Liver (tissue), 9 donors: ENCODE results near the gene ARHGEF25. TPM values are rescaled to one million over a fixed set of nuclear protein-coding genes. Genes with fewer than 3 reads are reported as not detected.

Experiments used
- DNase-seq: peaks from one replicate; pipeline ENCODE4 v3.0.0-alpha.2; 2017; ENCODE audit warnings: low spot score
- H3K27ac ChIP-seq, 2 donors: one replicate each; pipeline ENCODE4 v1.7.0; 2013; ENCODE audit warnings: inconsistent platforms in 2 of 2, low read length in 2 of 2, control low read depth in 1 of 2, low read depth in 1 of 2, mild to moderate bottlenecking in 1 of 2
- H3K27me3 ChIP-seq, 4 donors: one replicate each; pipeline versions ENCODE4 v1.6.1 to v1.7.0; 2013; ENCODE audit warnings: low read length in 3 of 4, inconsistent platforms in 1 of 4, mild to moderate bottlenecking in 1 of 4, moderate library complexity in 1 of 4; ENCODE audit not compliant: control insufficient read depth in 4 of 4, insufficient read depth in 4 of 4
- H3K36me3 ChIP-seq, 4 donors: one replicate each; pipeline versions ENCODE4 v1.6.1 to v1.7.0; 2013; ENCODE audit warnings: low read length in 3 of 4, mild to moderate bottlenecking in 3 of 4, low read depth in 1 of 4, moderate library complexity in 1 of 4; ENCODE audit not compliant: control insufficient read depth in 4 of 4, insufficient read depth in 3 of 4
- H3K4me1 ChIP-seq, 4 donors: one replicate each; pipeline versions ENCODE4 v1.6.1 to v1.7.0; 2013; ENCODE audit warnings: low read length in 3 of 4, mild to moderate bottlenecking in 3 of 4, moderate library complexity in 1 of 4; ENCODE audit not compliant: control insufficient read depth in 4 of 4, insufficient read depth in 4 of 4
- H3K4me3 ChIP-seq, 3 donors: one replicate each; pipeline versions ENCODE4 v1.6.1 to v1.7.0; 2013; ENCODE audit warnings: low read length in 3 of 3, control low read depth in 1 of 3, low read depth in 1 of 3, mild to moderate bottlenecking in 1 of 3
- H3K9ac ChIP-seq, 2 donors: one replicate each; pipeline ENCODE4 v1.7.0; 2013; ENCODE audit warnings: low read length in 2 of 2, mild to moderate bottlenecking in 2 of 2, moderate library complexity in 2 of 2, control low read depth in 1 of 2, low read depth in 1 of 2
- H3K9me3 ChIP-seq, 4 donors: one replicate each; pipeline versions ENCODE4 v1.6.1 to v1.7.0; 2013; ENCODE audit warnings: low read length in 3 of 4; ENCODE audit not compliant: control insufficient read depth in 4 of 4
- EGR1 ChIP-seq, 2 donors: IDR thresholded peaks; 2 replicates each; pipeline ENCODE4 v1.6.1; 2016 to 2018; ENCODE audit warnings: antibody characterized with exemption in 2 of 2, low read depth in 2 of 2
- FOXA1 ChIP-seq: IDR thresholded peaks from 2 replicates; pipeline ENCODE4 v1.6.1; 2016; ENCODE audit warnings: antibody characterized with exemption
- GABPA ChIP-seq, 2 donors: IDR thresholded peaks in 1 of 2; conservative IDR thresholded peaks in 1 of 2; 2 replicates each; pipeline ENCODE4 v1.6.1; 2016; ENCODE audit warnings: antibody characterized with exemption in 2 of 2, mild to moderate bottlenecking in 1 of 2, moderate library complexity in 1 of 2
- HNF4A ChIP-seq, 2 donors: conservative IDR thresholded peaks; 2 replicates each; pipeline ENCODE4 v1.6.1; 2016; ENCODE audit warnings: antibody characterized with exemption in 2 of 2, mild to moderate bottlenecking in 2 of 2
- HNF4G ChIP-seq: IDR thresholded peaks from 2 replicates; pipeline ENCODE4 v1.6.1; 2016; ENCODE audit warnings: antibody characterized with exemption
- NR2F2 ChIP-seq: IDR thresholded peaks from 2 replicates; pipeline ENCODE4 v1.6.1; 2016; ENCODE audit warnings: antibody characterized with exemption
- RAD21 ChIP-seq, 2 donors: IDR thresholded peaks; 2 replicates each; pipeline ENCODE4 v1.6.1; 2016; ENCODE audit warnings: antibody characterized with exemption in 2 of 2, mild to moderate bottlenecking in 2 of 2
- SP1 ChIP-seq: IDR thresholded peaks from 2 replicates; pipeline ENCODE4 v1.6.1; 2018; ENCODE audit warnings: antibody characterized with exemption, mild to moderate bottlenecking
- TAF1 ChIP-seq: conservative IDR thresholded peaks from 2 replicates; pipeline ENCODE4 v1.6.1; 2016; ENCODE audit warnings: antibody characterized with exemption, mild to moderate bottlenecking
- YY1 ChIP-seq: IDR thresholded peaks from 2 replicates; pipeline ENCODE4 v1.6.1; 2016; ENCODE audit warnings: antibody characterized with exemption, mild to moderate bottlenecking
- ZBTB33 ChIP-seq: IDR thresholded peaks from 2 replicates; pipeline ENCODE4 v1.6.1; 2016; ENCODE audit warnings: antibody characterized with exemption
- WGBS: extraction: QIAGEN DNeasy Blood & Tissue Kit; methylation state at CpG from one replicate; pipeline ENCODE4 v1.1.7; 2013; 5-methylcytosine and 5-hydroxymethylcytosine counted together
- polyA plus RNA-seq, 2 donors: library from polyadenylated mRNA; stranded (reverse) in 1 of 2; unstranded in 1 of 2; fragments of 200-250 nt in 1 of 2; fragments of >200 nt in 1 of 2; fragmentation: Nextera tagmentation in 1 of 2; extraction: Ambion mirVana in 1 of 2; gene quantifications; one replicate each; pipeline versions ENCODE4 v1.2.1 to v1.2.3, GENCODE V29; 2013 to 2015
- total RNA-seq, 2 donors: library from RNA; depleted of rRNA; stranded (reverse); fragments of >200 nt; gene quantifications; one replicate each; pipeline ENCODE4 v1.2.3, GENCODE V29; 2014
- TF ChIP-seq, protein P1 (sequence below): fragments of 150-350 bp; IDR thresholded peaks from 2 replicates; pipeline ENCODE4 v1.5.1; 2017; ENCODE audit warnings: improper control_type of control experiment, low read depth, low read length; ENCODE audit not compliant: missing input control
- TF ChIP-seq, protein P2 (sequence below): IDR thresholded peaks from 2 replicates; pipeline ENCODE4 v1.6.1; 2016; ENCODE audit warnings: antibody characterized with exemption
- TF ChIP-seq, protein P3 (sequence below): IDR thresholded peaks from 2 replicates; pipeline ENCODE4 v1.6.1; 2016; ENCODE audit warnings: antibody characterized with exemption, mild to moderate bottlenecking
- donor health status: healthy.
- donor health status: healthy.
- donor health status: healthy.
- donor health status: healthy.
- donor health status: healthy.

Gene ARHGEF25
- total and polyA plus RNA-seq, 4 donors: 0.57 to 2.3 (median 1.9) TPM

DNA sequence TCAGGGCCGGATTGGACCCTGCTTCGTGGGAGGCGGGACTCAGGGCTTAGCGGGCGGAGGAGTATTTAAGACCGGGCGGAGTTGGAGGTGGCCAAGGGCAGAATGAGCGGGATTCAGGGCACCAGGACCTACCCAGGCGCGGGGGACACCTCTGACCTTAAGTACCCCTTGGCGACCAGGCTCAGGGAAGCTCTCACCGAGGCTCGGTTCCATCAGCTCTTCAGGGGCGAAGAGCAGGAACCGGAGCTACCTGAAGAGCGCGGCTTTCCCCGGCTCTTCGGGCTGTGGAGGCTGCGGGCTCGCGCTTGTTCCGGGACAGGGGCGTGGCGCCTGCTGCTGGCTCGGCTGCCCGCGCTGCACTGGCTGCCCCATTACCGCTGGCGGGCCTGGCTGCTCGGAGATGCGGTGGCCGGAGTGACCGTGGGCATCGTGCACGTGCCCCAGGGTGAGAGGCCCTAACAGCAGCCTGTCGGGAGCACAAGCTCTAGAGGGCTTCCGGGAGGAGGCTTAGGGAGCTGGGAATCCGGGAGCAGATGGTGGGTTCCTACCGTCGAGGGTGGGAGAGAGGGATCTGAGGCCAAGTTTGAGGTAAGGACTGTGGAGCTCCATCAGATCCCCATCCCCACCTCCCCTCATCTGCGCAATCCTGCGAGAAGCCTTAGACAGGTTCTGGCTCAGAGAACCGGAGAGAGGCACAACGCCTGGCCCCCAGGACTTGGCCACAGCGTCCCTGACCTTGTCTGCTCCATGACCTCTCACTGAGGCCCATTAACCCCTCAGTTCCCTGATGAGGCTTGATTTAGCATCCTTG, 8.4 kb downstream of the ARHGEF25 start:
- no peaks in the 10 kb centered on the region for H3K9me3 ChIP-seq
- no peak overlapping the region for H3K27ac ChIP-seq
- H3K36me3 ChIP-seq: no peaks in the 10 kb centered on the region
- peaks cover 4 to 18% (median 12%) of the 10 kb centered on the region in 4 donors for H3K4me1 ChIP-seq
- TF ChIP-seq, protein P1, sequence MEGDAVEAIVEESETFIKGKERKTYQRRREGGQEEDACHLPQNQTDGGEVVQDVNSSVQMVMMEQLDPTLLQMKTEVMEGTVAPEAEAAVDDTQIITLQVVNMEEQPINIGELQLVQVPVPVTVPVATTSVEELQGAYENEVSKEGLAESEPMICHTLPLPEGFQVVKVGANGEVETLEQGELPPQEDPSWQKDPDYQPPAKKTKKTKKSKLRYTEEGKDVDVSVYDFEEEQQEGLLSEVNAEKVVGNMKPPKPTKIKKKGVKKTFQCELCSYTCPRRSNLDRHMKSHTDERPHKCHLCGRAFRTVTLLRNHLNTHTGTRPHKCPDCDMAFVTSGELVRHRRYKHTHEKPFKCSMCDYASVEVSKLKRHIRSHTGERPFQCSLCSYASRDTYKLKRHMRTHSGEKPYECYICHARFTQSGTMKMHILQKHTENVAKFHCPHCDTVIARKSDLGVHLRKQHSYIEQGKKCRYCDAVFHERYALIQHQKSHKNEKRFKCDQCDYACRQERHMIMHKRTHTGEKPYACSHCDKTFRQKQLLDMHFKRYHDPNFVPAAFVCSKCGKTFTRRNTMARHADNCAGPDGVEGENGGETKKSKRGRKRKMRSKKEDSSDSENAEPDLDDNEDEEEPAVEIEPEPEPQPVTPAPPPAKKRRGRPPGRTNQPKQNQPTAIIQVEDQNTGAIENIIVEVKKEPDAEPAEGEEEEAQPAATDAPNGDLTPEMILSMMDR: no peak
- TF ChIP-seq HNF4A (conservative IDR thresholded peaks at IDR 0.05) (no peak), FOXA1 (no peak), HNF4G (no peak)
- TF ChIP-seq, protein P2, sequence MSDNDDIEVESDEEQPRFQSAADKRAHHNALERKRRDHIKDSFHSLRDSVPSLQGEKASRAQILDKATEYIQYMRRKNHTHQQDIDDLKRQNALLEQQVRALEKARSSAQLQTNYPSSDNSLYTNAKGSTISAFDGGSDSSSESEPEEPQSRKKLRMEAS: no peak
- TF ChIP-seq, protein P3, sequence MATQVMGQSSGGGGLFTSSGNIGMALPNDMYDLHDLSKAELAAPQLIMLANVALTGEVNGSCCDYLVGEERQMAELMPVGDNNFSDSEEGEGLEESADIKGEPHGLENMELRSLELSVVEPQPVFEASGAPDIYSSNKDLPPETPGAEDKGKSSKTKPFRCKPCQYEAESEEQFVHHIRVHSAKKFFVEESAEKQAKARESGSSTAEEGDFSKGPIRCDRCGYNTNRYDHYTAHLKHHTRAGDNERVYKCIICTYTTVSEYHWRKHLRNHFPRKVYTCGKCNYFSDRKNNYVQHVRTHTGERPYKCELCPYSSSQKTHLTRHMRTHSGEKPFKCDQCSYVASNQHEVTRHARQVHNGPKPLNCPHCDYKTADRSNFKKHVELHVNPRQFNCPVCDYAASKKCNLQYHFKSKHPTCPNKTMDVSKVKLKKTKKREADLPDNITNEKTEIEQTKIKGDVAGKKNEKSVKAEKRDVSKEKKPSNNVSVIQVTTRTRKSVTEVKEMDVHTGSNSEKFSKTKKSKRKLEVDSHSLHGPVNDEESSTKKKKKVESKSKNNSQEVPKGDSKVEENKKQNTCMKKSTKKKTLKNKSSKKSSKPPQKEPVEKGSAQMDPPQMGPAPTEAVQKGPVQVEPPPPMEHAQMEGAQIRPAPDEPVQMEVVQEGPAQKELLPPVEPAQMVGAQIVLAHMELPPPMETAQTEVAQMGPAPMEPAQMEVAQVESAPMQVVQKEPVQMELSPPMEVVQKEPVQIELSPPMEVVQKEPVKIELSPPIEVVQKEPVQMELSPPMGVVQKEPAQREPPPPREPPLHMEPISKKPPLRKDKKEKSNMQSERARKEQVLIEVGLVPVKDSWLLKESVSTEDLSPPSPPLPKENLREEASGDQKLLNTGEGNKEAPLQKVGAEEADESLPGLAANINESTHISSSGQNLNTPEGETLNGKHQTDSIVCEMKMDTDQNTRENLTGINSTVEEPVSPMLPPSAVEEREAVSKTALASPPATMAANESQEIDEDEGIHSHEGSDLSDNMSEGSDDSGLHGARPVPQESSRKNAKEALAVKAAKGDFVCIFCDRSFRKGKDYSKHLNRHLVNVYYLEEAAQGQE: no peak
- no peak overlapping the region for H3K4me3 ChIP-seq
- 14% methylated on average over 46 of the region's 46 CpGs for WGBS
- H3K27me3 ChIP-seq: peaks cover 0 to 18% (median 6%) of the 10 kb centered on the region in 4 donors
- H3K9ac ChIP-seq: no peak overlapping the region
- no peak for DNase-seq

DNA sequence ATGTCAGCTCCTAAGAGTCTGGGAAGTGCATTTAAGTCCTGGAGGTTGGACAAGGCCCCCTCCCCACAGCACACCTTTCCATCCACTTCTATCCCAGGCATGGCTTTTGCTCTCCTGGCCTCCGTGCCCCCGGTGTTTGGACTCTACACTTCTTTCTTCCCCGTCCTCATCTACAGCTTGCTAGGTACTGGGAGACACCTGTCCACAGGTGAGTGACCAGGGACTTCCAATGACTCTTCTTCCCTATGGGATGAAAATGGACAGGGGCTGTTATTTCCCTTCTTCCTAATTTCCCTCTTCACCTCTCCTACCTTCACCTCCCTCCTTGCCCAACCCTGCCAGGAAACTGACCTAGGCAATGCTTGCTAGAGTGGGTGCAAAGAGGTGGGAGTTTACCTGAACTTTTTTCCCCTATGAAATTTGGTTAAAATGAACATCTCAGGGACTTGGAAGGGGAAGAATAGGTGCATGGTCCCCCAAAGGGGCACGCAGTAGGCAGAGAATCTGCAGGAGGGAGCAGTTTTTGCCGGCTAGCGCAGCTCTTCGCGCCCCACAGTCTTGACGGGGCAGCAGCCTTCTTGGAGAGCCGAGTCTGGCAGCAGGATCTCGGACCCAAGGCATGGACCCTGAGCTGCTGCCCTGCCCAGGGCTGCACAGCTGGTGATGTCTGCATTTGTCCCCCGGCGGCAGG, 9.2 kb downstream of the ARHGEF25 start:
- H3K9ac ChIP-seq: no peak overlapping the region
- no peaks in the 10 kb centered on the region for H3K36me3 ChIP-seq
- DNase-seq: no peak
- H3K27ac ChIP-seq: no peak overlapping the region
- H3K4me1 ChIP-seq: peaks cover 4 to 18% (median 12%) of the 10 kb centered on the region in 4 donors
- 16% methylated on average over 13 of the region's 13 CpGs for WGBS
- H3K4me3 ChIP-seq: no peak overlapping the region
- H3K27me3 ChIP-seq: peaks cover 0 to 23% (median 6%) of the 10 kb centered on the region in 4 donors
- no peaks in the 10 kb centered on the region for H3K9me3 ChIP-seq
- TF ChIP-seq RAD21 (IDR thresholded peaks at IDR 0.05) (no peak), GABPA (IDR thresholded peaks at IDR 0.05 in 1 of 2, conservative IDR thresholded peaks at IDR 0.05 in 1 of 2) (no peak), ZBTB33 (no peak), HNF4G (no peak), YY1 (no peak), NR2F2 (no peak), FOXA1 (no peak), HNF4A (conservative IDR thresholded peaks at IDR 0.05) (no peak), EGR1 (IDR thresholded peaks at IDR 0.05; ENCODE audit: low read depth in 2 of 2) (no peak), SP1 (no peak), TAF1 (no peak)
- TF ChIP-seq, protein P3: no peak
- TF ChIP-seq, protein P1: no peak
- TF ChIP-seq, protein P2: no peak
